ENCODE results near the gene ADAMTS16. TPM values are rescaled to one million over a fixed set of nuclear protein-coding genes. Genes with fewer than 3 reads are reported as not detected.
A peak's percentile ranks its signal among the peaks of the same experiment; 100 is the strongest.

Gene ADAMTS16
- total RNA-seq, 1 donor from 2014 or later: 4.1 TPM

DNA sequence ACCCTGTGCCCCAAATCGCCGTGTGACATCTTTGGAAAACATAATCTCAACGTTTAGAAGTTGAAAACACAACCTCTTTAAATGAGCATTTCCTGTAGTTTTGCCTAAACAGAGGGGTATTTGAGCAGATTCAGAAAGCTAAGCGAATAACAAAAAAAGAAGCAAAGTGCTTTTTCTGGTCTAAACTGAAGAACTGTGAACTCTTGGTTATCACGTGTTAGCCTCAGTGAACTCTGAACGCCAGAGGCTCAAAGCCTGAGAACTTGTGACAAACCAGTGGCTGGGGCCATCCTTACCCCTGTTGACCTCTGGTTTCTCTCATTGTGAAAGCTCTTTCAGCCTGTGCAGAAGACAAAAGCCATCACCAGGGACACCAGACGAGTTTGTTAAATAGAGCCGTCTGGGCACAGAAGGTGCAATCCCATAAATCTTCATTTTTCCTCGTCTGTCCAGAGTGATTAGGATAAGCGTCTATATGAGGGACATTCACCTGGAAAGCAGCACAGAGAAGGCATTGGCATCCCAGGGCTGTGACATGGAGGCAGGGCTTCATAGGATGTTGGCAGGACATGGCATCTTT, 220.9 kb downstream of the ADAMTS16 start:
- Histone ChIP-seq H3F3A (ENCODE audit: low read depth) (no peaks in the 10 kb centered on the region), H3K36me3 (no peaks in the 10 kb centered on the region), H2AFZ (replicated peaks) (no peak overlapping the region), H3K79me2 (ENCODE audit: low read depth) (no peaks in the 10 kb centered on the region), H3K4me1 (peaks cover 27% of the 10 kb centered on the region), H3K4me2 (peak overlapping the region; percentile 40), H3K4me3 (no peak overlapping the region), H3K9me3 (ENCODE audit: low read depth) (no peaks in the 10 kb centered on the region), H4K20me1 (ENCODE audit: low read depth) (no peaks in the 10 kb centered on the region), H3K27me3 (no peaks in the 10 kb centered on the region), H3K9ac (no peak overlapping the region), H3K27ac (no peak overlapping the region)
- no peaks in the 10 kb centered on the region for H3K9me3 Mint-ChIP-seq
- H3K4me3 Mint-ChIP-seq: no peak overlapping the region
- peaks cover 1% of the 10 kb centered on the region for H3K36me3 Mint-ChIP-seq
- H3K4me1 Mint-ChIP-seq: peaks cover 31% of the 10 kb centered on the region
- DNase-seq (ENCODE audit: low spot score): peak; percentile 69
- no peak for TF ChIP-seq EZH2 (IDR thresholded peaks at IDR 0.05)
- TF ChIP-seq, protein P1, sequence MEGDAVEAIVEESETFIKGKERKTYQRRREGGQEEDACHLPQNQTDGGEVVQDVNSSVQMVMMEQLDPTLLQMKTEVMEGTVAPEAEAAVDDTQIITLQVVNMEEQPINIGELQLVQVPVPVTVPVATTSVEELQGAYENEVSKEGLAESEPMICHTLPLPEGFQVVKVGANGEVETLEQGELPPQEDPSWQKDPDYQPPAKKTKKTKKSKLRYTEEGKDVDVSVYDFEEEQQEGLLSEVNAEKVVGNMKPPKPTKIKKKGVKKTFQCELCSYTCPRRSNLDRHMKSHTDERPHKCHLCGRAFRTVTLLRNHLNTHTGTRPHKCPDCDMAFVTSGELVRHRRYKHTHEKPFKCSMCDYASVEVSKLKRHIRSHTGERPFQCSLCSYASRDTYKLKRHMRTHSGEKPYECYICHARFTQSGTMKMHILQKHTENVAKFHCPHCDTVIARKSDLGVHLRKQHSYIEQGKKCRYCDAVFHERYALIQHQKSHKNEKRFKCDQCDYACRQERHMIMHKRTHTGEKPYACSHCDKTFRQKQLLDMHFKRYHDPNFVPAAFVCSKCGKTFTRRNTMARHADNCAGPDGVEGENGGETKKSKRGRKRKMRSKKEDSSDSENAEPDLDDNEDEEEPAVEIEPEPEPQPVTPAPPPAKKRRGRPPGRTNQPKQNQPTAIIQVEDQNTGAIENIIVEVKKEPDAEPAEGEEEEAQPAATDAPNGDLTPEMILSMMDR (IDR thresholded peaks at IDR 0.05): no peak
- TF ChIP-seq EZH2phosphoT487 (IDR thresholded peaks at IDR 0.05): no peak
- H3K27ac Mint-ChIP-seq: peak overlapping the region; percentile 82
- peaks cover 20% of the 10 kb centered on the region for H3K27me3 Mint-ChIP-seq (ENCODE audit: insufficient read depth, low read depth)

DNA sequence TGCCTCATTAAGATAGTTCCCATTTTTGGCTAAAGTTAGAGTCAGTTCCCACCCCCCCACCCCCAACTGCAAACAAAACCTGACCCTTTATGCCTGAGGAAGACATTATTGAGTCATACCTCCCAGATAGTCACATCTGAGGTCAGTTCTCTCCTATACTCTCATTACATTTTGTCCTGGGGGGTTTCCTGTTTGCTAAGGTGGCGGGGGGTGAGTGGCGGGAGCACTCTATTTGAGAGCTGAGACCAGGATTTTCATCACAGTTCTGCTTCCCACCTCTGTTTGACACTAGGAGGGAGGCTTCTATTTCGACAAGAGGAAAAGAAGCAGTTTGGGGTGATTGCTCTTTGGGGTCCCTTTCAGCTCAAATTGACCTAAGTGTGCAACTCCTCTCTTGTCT, 222.9 kb downstream of the ADAMTS16 start:
- H3K27ac Mint-ChIP-seq: no peak overlapping the region
- H3K9ac ChIP-seq: no peak overlapping the region
- H3K36me3 ChIP-seq: no peaks in the 10 kb centered on the region
- no peaks in the 10 kb centered on the region for H3F3A ChIP-seq (ENCODE audit: low read depth)
- no peaks in the 10 kb centered on the region for H3K9me3 ChIP-seq (ENCODE audit: low read depth)
- DNase-seq (ENCODE audit: low spot score): no peak
- peaks cover 27% of the 10 kb centered on the region for H3K4me1 ChIP-seq
- peaks cover 21% of the 10 kb centered on the region for H3K27me3 Mint-ChIP-seq (ENCODE audit: insufficient read depth, low read depth)
- H3K27ac ChIP-seq: no peak overlapping the region
- no peak overlapping the region for H3K4me2 ChIP-seq
- H2AFZ ChIP-seq (replicated peaks): no peak overlapping the region
- H3K9me3 Mint-ChIP-seq: no peaks in the 10 kb centered on the region
- no peak overlapping the region for H3K4me3 Mint-ChIP-seq
- no peaks in the 10 kb centered on the region for H3K36me3 Mint-ChIP-seq
- H3K27me3 ChIP-seq: no peaks in the 10 kb centered on the region
- no peaks in the 10 kb centered on the region for H3K79me2 ChIP-seq (ENCODE audit: low read depth)
- TF ChIP-seq EZH2phosphoT487 (IDR thresholded peaks at IDR 0.05) (no peak), EZH2 (IDR thresholded peaks at IDR 0.05) (no peak)
- TF ChIP-seq, protein P1 (IDR thresholded peaks at IDR 0.05): no peak
- peaks cover 31% of the 10 kb centered on the region for H3K4me1 Mint-ChIP-seq
- H3K4me3 ChIP-seq: no peak overlapping the region
- H4K20me1 ChIP-seq (ENCODE audit: low read depth): no peaks in the 10 kb centered on the region

DNA sequence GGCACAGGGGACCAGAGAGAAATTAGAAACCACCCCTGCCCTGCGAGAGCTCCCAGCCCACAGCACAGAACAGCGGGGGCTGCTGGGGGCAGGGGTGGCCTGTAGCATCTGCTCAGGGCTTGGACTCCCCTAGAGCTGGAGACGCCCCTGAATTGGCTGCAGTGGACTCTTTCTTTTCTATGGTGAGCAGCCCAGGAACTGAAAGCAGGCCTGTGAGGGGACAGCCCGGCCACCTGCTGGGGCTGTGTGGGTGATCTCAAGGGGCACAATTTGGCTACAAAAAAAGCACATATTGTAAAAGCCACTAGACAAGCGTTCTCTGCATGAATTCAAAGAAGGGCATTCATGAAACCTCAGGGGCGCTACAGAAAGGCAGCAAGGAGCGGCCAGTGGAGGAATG, 224.8 kb downstream of the ADAMTS16 start:
- Histone ChIP-seq H2AFZ (replicated peaks) (no peak overlapping the region), H3K36me3 (no peaks in the 10 kb centered on the region), H3K27ac (no peak overlapping the region), H3K4me3 (no peak overlapping the region), H3K4me1 (peaks cover 29% of the 10 kb centered on the region), H3K4me2 (no peak overlapping the region), H3F3A (ENCODE audit: low read depth) (no peaks in the 10 kb centered on the region), H4K20me1 (ENCODE audit: low read depth) (no peaks in the 10 kb centered on the region), H3K79me2 (ENCODE audit: low read depth) (no peaks in the 10 kb centered on the region), H3K27me3 (no peaks in the 10 kb centered on the region), H3K9me3 (ENCODE audit: low read depth) (no peaks in the 10 kb centered on the region), H3K9ac (no peak overlapping the region)
- H3K4me3 Mint-ChIP-seq: no peak overlapping the region
- no peaks in the 10 kb centered on the region for H3K9me3 Mint-ChIP-seq
- peaks cover 18% of the 10 kb centered on the region for H3K27me3 Mint-ChIP-seq (ENCODE audit: insufficient read depth, low read depth)
- TF ChIP-seq, protein P1 (IDR thresholded peaks at IDR 0.05): no peak
- no peak for TF ChIP-seq EZH2phosphoT487 (IDR thresholded peaks at IDR 0.05)
- TF ChIP-seq EZH2 (IDR thresholded peaks at IDR 0.05): no peak
- H3K27ac Mint-ChIP-seq: no peak overlapping the region
- H3K4me1 Mint-ChIP-seq: peaks cover 26% of the 10 kb centered on the region
- DNase-seq (ENCODE audit: low spot score): no peak
- H3K36me3 Mint-ChIP-seq: no peaks in the 10 kb centered on the region

Measured in neural progenitor cell (in vitro differentiated cells).